ENCODE data around the gene PBX4.

GRCh38 chr19:19592690-19593089 lies 25.8 kb downstream of the PBX4 start:
- TF ChIP-seq POLR2A (IDR thresholded peaks at IDR 0.05; ENCODE audit: low read length), result no peak
- no peak for TF ChIP-seq GATA1 (IDR thresholded peaks at IDR 0.05; ENCODE audit: low read depth, low read length)
